KG1 (cell line): ENCODE measurements around the gene PTPRC.

Experiments
- DNase-seq: peaks from one replicate; lab custom pipeline; 2025; lab: John Stamatoyannopoulos, UW

PTPRC gene

DNA sequence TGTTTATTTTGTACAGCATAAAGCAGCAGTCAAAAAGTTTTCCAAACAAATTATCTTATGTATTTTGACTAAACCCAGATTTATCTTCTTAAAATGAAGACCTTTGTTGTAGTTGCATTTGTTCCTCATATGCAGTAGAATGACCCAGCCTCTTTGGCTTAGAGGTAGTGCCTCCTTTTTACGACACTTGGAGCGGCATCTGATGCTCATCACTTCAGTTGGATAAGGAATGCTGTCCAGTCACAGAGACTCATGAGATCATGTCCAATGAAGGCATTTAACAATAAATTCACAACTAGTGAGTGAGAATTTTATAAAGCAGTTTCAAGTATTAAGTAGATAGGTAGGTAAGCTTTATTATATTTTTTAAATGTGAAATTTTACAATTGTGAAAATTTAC is 35.2 kb downstream of the PTPRC start:
- no peak for DNase-seq

DNA sequence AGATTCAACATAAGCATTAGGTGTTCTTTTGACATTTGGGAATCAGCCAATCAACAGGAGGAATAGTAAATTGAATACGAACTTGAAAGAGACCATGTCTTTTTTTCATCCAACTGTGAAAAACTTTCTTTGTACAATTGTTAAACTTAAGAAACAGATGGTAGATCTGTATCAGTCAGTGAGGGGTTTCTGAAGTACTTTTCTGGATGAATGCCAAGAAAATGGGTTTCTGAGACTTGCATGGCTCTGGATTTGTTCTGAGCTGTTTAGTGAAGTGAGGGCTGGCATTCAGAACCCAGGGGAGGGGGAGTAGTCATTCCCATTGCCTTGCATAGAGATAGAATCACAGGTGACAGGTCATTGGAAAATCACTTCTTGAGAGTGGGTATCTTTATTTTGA is 37.4 kb downstream of the PTPRC start:
- no peak for DNase-seq

GRCh38 chr1:198677027-198677426 is 38.2 kb downstream of the PTPRC start:
- DNase-seq, result no peak

DNA sequence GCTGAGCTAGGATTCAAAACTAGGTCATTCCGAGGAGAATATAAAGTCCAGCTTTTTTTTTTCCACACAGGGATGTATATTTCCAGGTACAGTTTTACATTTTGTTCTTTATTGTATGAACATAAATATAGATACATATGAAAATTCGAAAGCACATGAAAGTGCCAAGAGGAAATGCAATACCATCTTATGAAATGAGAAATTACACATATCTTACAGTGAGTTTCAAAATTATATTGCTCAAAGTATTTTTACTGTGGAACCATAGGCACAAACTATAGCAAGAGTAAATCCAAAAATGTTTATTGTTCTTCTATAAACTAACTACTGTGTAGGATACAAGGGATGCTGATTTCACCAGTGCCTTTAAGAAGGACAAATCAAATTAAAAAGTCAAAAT is 39.0 kb downstream of the PTPRC start:
- DNase-seq, result no peak

DNA sequence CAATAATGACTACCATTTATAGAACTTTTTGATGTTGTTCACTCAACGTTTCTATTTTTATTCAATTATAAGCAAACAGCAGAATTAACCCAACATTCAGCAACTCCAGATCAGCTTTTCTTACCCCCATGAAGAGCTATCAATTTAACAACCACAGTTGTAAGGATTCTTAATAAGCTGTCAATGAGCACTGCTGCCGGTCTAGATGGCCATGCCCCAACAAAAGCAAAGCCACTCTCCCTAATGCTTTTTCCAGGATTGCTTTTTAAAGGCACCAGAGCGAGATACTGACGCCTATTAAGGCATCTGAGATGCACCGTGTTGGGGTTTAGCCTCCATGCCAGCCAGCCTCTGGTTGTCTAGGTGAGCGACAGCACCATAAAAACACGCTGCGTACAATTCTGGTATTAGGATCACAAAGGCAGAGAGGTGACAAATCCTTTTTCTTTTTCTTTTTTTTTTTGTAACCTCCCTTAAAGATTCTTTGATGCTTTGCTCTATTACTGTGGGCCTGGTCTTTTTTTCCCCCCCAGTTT is 39.5 kb downstream of the PTPRC start:
- DNase-seq, result no peak

- no peak for DNase-seq
Observed at GRCh38 chr1:198678901-198679329, 40.1 kb downstream of the PTPRC start.

DNA sequence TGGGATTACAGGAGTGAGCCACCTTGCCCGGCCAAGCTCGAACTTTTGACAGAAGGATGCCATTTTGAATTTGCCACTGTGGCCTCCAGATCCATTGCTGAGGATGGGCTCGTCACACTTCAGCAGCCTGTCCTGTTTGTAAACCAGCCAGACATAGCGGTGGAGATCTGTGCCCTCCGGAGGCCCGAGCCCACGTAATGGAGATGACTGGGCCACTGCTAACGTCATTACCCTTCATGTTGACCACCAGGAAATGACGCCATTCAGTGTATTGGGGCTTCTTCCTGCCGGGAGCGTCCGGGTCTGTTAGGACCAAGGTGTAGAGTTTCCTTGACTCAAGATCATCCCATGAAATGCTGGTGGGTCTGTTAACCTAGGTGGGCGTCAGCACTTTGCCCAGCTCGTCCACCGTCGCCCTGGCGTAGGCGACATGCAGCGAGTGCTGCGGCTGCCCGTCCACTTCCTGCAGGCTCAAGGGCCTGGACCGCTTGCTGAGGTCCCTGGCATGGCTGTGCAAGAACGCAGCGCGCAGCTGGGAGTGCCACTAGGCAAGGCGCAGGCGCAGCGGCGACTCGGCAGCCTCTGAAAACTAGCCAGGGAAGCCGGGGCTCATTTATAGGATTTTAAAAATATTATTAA is 40.8 kb downstream of the PTPRC start:
- DNase-seq, result no peak

- DNase-seq, result no peak
Observed at GRCh38 chr1:198680174-198680875, 41.5 kb downstream of the PTPRC start.

DNA sequence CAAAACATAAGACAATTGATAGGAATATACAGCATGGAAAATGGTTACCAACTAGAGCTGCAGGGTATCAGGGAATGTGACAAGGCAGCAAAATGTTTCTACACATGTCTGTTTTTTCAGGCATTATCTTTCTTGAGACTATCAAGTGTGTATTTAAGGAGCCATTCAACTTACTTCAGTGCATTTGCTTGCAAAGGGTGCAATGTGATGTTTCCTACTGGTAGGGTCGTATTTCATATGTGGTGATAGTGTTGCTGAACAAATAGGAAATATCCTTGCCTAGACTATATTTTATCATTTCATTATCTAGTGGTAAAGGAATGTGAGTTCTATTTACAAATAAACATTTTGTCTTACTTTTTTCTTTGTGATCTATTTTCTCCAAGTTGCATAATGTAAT is 42.4 kb downstream of the PTPRC start:
- peak; percentile 51 for DNase-seq

GRCh38 chr1:198681831-198682759 is 43.3 kb downstream of the PTPRC start:
- peak; percentile 97 for DNase-seq

DNA sequence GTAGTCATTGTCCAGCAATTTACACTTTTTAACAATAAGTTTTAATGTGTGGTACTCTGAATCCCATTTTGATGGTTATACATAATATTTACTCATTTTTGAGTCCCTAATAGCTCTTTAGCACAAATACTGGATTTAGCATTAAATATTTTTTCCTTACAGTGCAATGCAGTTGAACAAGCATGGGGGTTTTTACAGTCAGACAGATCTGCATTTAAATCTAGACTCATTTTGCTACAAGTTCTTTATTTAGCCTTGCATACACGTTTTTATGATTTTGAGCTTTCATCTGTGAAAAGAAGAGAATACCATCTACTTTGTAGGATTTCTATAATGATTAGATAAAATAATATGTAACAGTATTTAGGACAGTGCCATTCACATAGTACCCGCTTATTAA is 44.0 kb downstream of the PTPRC start:
- no peak for DNase-seq

DNA sequence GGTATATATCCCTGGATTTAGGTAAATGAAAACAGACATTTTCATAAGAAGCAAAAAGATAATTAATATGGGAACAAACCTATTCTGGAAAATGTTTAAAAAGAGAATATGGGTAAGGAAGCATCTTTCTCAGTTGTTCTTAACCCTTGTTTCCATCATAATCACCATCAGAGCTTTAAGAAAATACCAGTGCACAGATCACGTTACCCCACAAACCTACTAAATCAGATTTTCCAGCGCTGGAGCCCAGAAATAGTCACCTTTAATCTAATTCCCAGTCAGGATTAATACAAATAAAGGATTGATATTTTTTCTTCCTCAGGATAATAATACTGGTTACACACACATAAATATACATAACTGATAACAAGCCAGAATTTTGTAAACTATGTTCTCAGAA is 44.6 kb downstream of the PTPRC start:
- DNase-seq, result no peak

DNA sequence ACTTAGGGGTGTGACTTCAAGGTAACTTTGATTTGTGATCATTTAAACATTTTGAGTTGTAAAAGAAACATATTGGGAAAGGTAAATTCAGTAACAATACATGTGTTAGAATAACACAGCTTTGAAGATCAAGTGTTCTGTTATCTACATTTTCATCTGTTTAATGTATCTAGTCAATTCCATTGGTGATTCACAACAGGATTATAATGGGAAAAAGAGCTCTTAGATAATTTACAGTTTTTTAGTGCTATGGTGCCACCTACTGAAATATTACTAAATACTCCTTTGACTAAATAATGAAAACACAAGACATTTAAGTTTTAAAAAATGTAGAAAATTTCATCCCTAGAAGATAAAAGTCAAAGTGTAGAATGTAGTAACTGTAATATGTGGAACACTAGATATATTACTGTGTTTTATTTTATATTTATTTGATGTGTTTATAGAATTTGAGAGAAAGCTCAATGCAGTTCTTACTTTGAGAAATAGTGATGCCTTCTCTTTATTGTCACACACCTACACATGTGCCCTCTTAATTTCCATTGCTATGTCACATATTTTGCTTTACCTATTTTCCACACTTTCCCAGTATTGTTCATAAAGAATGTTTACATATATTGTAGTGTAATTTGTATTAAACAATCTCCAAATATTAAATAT is 47.4 kb downstream of the PTPRC start:
- DNase-seq, result no peak

DNA sequence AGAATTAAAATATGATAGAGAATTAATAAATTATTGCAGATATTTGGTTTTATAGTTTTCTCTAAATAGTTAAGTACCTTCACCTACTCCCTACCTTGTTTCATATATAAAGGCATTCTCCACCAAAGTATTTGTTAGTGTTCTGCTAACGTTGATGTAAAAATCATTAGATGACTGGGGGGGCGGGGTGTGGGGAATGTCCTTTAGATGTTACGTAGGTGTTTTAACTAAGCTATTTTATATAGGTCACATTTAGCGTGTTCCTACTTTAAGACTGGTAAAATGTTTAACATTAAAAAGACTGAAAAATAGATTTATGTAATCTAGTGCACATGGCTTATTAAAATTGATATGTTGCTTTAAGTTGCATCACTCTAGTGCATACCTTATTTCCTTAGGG is 48.6 kb downstream of the PTPRC start:
- DNase-seq, result no peak

DNA sequence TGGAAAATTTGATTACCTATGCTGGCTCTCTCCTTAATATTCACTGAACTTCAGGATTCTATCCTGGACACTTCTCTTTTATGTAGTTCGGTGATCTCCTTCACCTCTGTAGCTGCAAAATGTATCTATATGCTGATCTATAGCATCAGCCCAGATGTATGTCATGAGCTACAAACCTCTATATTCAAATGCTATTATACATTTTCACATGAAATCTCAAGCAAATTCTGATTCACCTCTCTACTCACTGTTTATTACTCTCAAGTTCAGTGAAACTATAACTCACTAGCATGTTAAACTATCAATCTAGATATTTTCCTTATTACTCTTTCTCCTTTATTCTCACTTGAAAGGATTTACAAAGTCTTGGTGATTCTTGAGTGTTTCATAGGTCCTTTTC is 52.2 kb downstream of the PTPRC start:
- DNase-seq, result no peak

DNA sequence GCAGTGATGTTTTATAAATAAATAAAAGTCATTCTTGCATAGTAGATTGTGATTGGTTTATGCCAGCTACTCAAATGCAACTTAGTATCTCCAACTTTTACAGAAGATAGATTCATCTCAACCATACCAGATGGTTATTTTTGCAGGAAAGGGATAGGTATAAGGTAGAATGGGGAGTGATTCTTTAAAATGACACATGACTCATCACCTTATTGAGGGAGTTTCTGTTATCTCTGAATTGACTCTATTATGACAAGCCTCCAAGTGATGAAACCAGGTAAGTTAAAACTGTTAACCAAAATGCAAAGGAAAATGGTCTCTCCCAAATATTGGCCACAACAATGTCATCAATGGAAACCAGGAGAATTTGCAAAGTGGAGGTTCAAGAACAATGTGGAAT is 54.5 kb downstream of the PTPRC start:
- DNase-seq, result no peak

- DNase-seq, result no peak
Observed at GRCh38 chr1:198694542-198694941, 55.7 kb downstream of the PTPRC start.

GRCh38 chr1:198696211-198696610 is 57.4 kb downstream of the PTPRC start:
- no peak for DNase-seq

- no peak for DNase-seq
Observed at GRCh38 chr1:198699167-198700015, 60.6 kb downstream of the PTPRC start.

- DNase-seq, result no peak
Observed at GRCh38 chr1:198700016-198700392, 61.2 kb downstream of the PTPRC start.

GRCh38 chr1:198700396-198700795 is 61.6 kb downstream of the PTPRC start:
- no peak for DNase-seq
